G401 (cell line): Measurements from ENCODE around the gene ACTR1A. TPM values are rescaled to one million over a fixed set of nuclear protein-coding genes. Genes with fewer than 3 reads are reported as not detected.
"Not testable (repeated sequence)": the region's sequence is repeated elsewhere in the genome, so short reads cannot be mapped to it uniquely, and the experiment has no call there.

Experiments used
- DNase-seq: peaks from one replicate; pipeline ENCODE4 v3.0.0-alpha.2; 2015; ENCODE audit warnings: low spot score
- in situ Hi-C: cut with HindIII; loops from 2 replicates; pipeline ENCODE4 v1.10.0; 2016; ENCODE audit warnings: low sequenced_read_pairs, mixed read lengths
- total RNA-seq: library from RNA; depleted of rRNA; stranded (reverse); fragments of >200 nt; shearing (Covaris generic); gene quantifications from 2 replicates; pipeline ENCODE4 v1.2.3, GENCODE V29; 2014

ACTR1A gene
- total RNA-seq, 1 experiment from 2014 or later, result 185 TPM

DNA sequence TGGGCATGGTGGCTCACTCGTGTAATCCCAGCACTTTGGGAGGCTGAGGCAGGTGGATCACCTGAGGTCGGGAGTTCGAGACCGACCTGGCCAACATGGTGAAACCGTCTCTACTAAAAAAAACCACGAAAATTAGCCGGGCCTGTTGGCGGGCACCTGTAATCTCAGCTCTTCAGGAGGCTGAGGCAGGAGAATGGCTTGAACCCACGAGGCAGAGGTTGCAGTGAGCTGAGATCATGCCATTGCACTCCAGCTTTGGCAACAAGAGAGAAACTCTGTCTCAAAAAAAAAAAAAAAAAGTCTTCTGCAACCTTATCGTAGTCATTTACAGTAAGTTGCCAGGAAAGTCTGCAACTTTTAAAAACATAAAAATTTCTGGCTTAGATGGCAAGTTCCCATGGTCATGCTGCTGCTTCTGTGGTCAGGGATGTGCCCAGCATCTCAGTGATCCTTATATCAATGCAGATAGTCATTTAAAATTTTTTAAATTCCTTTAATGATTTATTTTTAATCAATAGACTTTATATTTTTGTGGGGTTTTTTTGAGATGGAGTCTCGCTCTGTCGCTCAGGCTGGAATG is 16.8 kb upstream of the ACTR1A start:
- in situ Hi-C loops, result no loop called here
- no peak for DNase-seq

DNA sequence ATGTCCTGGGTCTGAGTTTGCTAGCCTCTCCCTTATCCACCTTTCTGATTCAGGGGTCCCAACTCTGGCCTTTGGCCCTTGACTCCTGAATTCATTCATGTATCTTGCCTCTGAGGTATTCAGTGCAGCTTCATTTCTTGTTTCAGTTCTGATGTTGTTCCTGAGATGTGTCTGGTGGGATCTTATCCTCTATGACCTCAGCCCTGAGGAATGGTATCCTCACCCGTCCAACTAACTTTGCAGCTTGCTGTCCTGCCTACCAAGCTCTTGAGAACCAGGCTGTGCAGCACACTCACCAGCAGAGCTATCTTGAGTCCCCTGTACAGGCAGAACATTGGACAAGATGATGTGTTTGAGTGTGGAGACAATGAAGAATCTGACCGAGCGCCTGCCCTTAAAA is 15.0 kb upstream of the ACTR1A start:
- no peak for DNase-seq
- in situ Hi-C loops, result no loop called here

DNA sequence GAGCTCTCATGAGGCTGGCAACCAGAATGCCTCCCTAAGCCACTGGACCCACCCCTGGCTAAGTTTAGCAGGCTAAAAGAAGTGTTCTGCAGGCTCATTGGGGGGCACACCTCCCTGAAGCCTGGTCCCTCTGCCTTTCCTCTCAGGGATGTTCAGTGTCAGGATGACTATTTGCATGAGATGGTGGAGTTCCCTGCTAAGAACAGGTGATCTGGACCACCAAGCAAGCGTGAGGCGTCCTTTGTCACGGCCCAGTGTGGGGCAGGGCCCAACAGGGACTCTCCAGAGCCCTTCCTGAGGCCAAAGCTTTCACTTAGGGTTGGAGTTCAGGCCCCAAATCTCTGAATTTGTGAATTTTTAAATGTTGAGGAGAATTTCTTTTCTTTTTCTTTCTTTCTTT is 13.2 kb upstream of the ACTR1A start:
- no peak for DNase-seq
- in situ Hi-C loops, result no loop called here

DNA sequence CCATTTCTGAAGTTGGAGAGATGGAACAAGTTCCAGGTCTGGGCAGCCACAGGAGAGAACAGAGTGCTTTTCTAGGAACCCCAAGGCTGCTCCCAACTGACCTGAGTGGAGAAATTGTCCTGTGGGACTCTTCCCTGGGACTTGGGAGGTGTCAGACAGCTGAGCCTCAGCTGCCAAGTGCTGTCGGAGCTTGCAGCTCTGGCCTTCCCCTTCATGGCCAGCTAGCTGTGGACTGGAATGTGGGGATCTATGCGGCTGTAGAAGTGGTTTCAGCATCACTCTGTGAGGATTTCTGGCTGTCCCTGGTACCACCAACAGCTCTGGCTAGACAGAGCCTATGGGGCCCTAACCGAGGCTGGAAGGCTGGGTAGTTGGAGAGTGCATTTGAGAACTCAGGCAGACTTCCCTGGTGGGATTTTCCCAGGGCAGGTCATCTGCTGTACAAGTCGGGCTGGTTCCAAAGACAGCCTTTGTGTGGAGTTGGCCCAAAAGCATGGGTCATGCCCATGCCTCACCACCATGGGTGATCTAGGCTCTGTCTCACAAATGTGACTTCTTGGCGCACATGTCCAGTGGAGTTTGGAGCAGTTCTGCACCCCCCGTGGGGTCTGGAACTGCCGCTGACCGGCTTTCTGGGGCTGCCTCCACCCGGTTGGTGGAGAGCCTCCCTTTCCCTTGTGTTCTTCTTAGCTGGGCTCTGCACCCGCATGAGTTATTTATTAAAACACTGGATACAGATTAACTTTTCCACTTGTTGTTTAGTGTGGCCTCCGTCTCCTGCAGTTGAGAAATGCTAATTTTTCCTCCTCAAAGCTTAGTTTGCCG is 12.2 kb upstream of the ACTR1A start:
- in situ Hi-C loops, result no loop called here
- DNase-seq, result no peak

DNA sequence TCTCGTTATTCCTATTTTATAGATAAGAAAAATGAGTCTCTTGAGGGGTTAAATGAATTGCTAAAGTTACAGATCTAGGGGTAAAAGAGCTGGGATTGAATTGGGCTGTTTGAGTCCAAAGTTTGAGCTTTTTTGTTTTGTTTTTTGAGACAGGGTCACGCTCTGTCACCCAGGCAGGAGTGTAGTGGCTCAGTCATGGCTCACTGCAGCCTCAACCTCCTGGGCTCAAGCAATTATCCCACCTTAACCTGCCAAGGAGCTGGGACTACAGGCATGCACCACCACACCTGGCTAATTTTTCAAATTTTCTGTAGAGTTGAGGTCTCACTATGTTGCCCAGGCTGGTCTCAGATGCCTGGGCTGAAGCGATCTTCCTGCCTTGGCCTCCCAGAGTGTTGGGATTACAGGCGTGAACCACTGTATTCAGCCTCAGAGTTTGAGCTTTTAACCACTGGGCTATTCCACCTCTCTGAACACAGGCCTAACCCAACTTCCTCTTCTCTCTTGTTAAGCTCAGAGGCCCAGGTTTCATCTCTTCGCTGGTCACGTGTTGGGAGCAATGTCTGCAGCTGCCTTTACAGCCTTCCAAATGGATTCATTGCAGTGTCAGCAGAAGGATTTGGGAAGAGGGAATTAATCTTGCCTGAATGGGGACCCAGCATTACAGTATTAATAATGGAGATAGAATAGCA is 9.2 kb upstream of the ACTR1A start:
- in situ Hi-C loops, result no loop called here
- no peak for DNase-seq

DNA sequence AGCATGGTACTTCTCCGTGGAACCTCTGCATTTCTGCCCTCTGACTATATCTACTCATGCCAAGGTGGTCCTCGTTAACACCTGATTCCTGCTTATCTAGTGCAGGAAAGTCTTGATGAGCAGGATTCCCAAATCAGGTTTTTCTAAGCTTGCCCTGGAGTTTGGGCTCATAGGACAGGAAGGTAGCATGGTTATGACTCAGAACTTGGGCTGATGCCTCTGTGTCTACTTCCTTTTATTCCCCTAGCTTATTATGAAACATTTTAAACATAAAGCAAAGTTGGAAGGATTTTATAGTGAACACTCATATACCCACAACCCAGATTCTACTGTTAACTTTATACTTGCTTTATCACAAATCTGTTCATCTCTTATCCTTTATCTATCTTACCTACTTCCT is 6.9 kb upstream of the ACTR1A start:
- no peak for DNase-seq
- in situ Hi-C loops, result loop anchor here (5.0 to 10.0 kb wide), 2 partner anchors 68 to 95 kb away; no protein-coding TSS in a partner anchor

DNA sequence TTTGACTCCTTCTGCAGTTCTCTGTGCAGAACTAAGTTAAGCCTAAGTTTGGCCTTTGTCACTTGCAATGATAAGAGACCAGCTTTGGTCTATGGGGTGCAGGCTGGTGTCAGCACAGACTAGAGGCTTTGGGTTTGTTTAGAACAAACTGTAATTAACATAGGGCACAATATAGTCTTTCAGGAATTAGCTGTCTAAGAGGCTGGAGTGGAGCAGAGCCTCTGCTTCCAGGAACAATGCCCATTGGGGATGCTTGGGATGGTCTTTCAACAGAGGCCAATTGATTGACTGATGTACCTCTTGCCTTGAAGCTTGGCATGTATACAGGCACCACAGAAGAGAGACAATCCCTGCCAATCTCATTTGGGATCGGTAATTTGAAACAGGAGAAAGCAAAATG is 6.0 kb upstream of the ACTR1A start:
- in situ Hi-C loops, result loop anchor here (5.0 to 10.0 kb wide), 2 partner anchors 69 to 96 kb away; no protein-coding TSS in a partner anchor
- DNase-seq, result no peak

DNA sequence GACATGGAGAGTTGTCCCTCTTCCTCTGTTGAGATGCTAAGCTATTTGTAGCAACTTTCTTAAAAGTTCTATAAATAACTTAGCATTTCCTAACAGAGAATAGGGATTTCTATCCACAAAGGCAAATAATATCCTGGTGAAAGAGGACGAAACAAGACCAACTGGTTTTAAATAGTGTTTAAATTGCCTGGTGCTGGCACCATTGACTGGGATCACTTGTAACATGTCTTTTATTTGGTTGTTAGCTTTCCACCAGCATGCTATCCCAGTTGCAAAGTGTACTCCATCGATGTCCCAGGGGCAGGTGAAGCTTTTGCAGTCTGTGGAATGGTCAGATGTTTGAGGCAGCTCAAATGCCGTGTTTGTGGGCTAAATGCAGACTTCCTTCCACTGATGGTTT is 5.0 kb upstream of the ACTR1A start:
- no peak for DNase-seq
- in situ Hi-C loops, result loop anchor here (5.0 to 10.0 kb wide), 2 partner anchors 70 to 97 kb away; no protein-coding TSS in a partner anchor

DNA sequence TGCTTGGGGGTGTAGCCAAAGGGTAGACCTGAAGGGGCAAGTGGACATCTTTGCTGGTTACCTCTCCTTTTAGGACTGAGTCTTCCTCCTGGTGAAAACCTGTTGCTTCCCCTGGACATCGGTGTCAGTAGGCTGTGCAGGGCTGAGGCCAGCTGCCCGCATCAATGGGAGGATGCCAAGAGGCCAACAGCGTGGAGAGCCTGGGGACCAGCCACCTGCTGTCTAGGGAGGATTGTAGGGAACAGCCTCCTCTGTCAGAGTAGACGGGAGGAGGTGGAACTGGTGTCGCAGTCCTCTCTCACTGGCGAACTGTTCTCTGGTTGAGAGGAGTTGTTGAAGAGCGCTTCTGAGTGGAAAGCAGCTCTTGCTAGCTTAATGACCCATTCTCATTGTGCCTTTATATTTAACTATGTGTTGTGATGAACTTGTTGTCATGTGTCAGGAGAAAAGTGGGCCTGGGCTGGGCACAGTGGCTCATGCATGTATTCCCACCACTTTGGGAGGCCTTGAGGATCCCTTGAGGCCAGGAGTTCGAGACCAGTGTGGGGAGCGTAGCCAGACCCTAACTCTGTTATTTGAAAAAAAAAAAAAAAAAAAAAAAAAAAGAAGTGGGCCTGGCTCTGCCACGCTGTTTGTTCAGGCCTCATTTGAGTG is 3.1 kb upstream of the ACTR1A start:
- in situ Hi-C loops, result loop anchor here (5.0 to 10.0 kb wide), 2 partner anchors 72 to 99 kb away; no protein-coding TSS in a partner anchor

DNA sequence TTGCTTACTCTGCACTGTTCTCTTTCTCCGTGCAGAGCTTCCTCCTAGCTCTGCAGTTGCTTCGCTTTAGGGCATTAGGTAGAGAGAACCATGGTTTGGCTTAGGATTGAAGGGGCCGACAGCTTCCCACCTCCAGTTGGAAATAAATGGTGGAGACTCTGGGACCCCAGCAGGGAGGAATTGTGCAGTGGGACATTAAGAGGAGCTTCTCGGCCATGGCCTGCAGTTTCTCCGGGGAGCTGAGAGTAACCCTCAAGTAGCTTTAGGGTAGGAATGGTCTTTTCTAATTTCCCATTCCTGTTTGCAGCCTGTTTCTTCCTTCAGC is 2.4 kb upstream of the ACTR1A start:
- in situ Hi-C loops, result loop anchor here (5.0 to 10.0 kb wide), 2 partner anchors 72 to 100 kb away; no protein-coding TSS in a partner anchor
- DNase-seq, result no peak

More for the DNA sequence above, 3.1 kb upstream of the ACTR1A start:
- no peak for DNase-seq

DNA sequence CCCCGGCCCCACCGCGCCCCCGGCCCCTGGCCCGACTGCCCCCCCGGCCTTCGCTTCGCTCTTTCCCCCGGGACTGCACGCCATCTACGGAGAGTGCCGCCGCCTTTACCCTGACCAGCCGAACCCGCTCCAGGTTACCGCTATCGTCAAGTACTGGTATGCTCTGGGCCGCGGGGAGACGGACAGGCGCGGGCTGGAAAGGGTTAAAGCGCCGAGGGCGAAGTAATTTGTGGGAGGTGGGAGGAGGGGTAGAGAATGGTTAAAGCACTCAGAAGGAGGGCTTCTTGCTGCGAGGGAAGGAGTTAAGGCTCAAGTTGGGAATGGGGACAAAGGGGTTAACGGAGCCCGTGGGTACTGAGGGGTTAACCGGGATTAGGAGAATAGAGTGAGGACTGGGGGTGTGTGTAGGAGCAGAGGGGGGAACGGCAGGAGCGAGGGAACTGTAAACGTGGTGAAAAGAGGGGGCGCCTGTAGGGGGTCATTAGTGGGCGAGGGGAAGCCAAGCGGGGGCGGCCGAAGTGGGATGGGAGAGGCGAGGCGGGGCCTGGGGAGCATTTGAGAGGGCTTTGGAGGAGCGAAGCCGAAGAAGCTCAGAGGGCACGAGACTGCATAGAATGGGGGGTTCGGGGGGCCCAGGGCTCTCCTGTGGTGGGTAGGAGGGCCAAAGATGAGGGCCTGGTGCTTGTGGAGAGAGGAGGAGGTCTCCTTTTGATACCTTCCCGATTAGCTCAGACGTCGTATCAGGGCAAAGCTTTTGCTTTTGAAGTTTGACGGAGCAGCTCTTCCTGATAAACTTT is 1.9 kb upstream of the ACTR1A start:
- peak; percentile 25 for DNase-seq
- in situ Hi-C loops, result loop anchor here (10.0 kb wide), 1 partner anchor 100 kb away; no protein-coding TSS in a partner anchor

DNA sequence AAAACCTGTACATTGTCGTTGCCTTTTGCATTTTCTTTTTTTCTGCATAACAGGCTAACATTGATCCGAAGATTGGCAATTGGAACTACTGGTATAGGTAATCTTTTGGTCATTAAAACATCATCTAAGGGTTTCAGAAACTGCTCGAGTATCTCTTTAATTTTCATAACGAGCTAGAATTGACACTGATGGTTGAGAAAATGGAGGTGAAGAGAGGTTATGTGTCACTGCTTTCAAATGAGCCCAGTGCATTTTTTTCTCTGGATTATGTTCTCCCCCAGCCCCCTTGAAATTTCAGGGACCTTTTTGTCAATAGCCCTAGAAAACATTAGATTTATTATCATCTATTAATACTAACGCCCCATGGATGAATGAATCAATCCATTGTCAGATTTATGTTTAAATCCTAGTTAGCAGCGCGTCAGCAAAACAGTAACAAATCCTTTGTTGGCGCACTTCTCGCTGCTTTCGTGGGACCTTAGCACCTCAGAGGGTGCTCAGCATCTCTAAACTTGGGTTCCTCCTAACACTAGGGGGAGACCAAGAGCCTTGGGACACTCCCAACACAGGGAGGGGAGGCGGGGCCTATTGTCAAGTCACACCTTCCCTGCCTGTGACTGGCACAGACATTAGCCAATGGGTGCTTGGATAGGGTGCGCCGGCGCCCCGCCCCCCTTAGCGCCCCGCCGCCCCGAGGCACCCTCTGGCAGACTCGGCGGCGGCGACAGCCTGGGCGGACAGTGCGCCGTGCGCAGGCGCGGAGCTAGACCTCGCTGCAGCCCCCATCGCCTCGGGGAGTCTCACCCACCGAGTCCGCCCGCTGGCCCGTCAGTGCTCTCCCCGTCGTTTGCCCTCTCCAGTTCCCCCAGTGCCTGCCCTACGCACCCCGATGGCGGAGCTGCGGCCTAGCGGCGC is 1.0 kb upstream of the ACTR1A start, which contains the start of gene SUFU:
Gene SUFU, plus strand, starts transcription at position 709 of the 915 bp plus-strand sequence. Its CDS starts 181 bp downstream, at position 890.
- in situ Hi-C loops, result loop anchor here (10.0 kb wide), 1 partner anchor 101 kb away; no protein-coding TSS in a partner anchor
- peak; percentile 99 for DNase-seq

DNA sequence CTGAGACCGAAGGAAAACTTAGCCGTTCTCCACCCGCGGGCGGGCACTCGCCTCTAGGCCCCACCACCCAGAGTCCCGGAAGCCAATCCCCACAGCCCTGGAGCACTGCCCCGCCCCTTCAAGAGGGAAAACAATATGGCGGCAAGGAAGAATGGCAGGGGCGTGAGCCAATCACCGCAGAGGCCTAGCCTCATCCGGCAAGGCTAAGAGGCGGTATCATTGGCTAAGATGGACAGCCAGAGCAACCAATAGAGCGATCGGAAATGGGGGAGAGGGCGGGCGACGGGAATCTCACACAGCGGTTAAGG is 529 bp downstream of the ACTR1A start:
- peak; percentile 100 for DNase-seq
- in situ Hi-C loops, result loop anchor here (10.0 kb wide), 1 partner anchor 103 kb away; no protein-coding TSS in a partner anchor

DNA sequence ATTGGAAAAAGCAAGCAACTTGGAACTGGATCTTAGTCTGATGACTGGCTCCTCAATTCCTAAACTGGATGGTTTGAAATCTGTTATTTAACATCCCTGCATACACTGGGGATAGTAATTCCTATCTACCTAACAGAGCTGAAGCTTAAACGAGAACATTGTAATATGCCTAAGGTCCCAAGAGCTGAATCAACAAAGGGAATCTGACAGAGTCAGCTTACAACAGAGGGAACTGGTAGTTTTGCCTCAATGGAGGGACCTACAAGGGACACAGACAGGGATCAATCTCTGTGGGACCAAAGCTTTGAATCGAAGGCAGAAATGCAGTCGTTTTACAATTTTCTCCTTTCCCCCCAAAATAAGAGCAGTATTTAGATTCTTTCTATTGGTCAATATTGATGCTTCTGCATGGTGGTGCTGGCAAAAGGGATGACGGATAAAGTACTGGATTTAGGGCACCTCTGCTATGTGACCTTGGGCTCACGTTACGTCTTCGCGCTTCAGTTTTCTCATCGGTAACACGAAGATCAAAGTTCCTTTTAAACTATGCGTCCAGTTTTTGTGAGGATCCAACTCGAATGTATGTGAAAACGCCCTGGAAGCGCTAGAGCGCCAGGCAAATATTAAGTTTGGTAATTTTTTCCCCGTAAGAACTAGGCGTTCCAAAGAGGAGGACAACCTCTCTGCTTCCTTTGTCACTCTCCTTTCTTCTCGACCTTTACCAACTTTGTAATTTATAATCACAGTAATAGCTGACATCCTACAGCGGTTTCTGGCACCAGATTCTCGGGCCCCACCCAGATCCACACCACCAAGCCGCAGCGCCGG is 1.1 kb downstream of the ACTR1A start:
- in situ Hi-C loops, result loop anchor here (10.0 kb wide), 1 partner anchor 103 kb away; no protein-coding TSS in a partner anchor
- DNase-seq, result no peak

DNA sequence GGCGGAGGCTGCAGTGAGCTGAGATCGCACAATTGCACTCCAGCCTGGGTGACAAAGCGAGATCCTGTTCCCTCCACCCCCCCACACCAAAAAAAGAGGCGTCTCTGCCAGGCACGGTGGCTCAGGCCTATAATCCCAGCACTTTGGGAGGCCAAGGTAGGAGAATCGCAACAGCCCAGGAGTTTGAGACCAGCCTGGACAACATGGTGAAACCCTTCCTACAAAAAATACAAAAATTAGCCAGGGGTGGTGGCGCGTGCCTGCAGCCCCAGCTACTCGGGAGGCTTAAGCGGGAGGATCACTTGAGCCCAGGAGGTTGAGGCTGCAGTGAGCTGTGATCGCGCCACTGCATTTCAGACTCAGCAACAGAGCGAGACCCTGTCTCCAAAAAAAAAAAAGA is 1.8 kb downstream of the ACTR1A start:
- DNase-seq, result not testable (repeated sequence)
- in situ Hi-C loops, result loop anchor here (10.0 kb wide), 1 partner anchor 104 kb away; no protein-coding TSS in a partner anchor

DNA sequence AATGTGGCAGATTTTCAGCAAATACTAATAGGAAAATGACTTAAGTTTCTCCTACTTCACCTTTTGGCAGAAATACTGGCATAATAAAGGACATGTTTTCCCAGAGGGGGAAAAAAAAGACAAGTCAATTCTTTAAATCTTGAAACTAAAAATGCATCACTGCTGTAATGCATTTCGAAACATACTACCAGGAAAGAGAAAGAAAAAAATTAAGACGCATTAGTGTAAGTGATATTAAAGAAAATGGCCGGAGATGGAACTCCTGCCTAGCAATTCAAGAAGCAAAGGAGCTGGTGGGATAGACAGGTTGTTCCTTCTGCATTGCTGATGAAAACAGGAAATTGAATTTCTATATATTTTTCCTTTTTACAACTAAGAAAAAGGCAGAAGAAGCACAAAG is 3.2 kb downstream of the ACTR1A start:
- in situ Hi-C loops, result no loop called here
- DNase-seq, result no peak

DNA sequence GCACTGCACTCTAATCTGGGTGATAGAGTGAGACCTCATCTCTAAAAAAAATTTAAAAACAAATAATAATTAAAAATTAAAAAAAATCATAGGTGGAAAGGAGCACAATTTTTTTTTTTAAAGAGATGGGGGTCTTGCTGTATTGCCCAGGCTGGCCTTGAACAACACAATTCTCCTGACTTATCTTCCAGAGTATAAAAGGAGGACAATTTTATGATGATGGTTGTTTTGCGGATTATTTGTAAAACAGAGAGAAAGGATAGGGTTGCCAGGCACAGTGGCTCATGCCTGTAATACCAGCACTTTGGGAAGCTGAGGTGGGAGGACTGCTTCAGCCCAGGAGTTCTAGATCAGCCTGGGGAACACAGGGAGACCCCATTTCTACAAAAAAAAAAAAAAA is 5.0 kb downstream of the ACTR1A start:
- DNase-seq, result no peak
- in situ Hi-C loops, result no loop called here
